Measurements from ENCODE around the gene SAMD13. TPM values are rescaled to one million over a fixed set of nuclear protein-coding genes. Genes with fewer than 3 reads are reported as not detected.

SAMD13 gene
- total and polyA plus RNA-seq, 10 of the 15 experiments (the other 5 are each of a cell fraction or from before 2014, with no cell fraction given), result 0.81 to 1.9 (median 1.2) TPM; not detected in 1

DNA sequence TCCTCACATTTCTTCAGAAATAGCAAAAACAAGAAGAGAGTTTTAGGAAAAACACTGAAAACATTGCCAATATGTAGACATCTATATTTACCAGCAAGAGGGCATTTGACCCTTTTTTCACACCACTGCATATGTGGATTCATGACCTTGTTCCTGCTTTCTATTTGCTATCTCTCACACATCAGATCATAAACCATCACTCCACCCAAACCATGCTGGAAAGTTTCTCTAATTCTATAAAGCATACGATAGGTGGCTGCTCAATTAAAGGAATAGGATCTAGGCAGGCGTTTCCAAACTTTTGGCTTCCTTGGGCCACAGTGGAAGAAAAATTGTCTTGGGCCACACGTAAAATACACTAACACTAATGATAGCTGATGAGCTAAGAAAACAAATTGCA lies 35.6 kb upstream of the SAMD13 start:
- intact Hi-C loops (cut with micrococcal nuclease; ENCODE audit: unreplicated experiment), result no loop called here
- Histone ChIP-seq H3K4me2 (ENCODE audit: control insufficient read depth, insufficient read depth) (no peak overlapping the region), H3K27me3 (replicated peaks in 1 of 2; ENCODE audit: control insufficient read depth in 2 of 2, insufficient read depth in 2 of 2, low read length in 1 of 2) (no peaks in the 10 kb centered on the region; a peak in 1 of 4 replicates), H3K9me3 (replicated peaks; ENCODE audit: control insufficient read depth, insufficient read depth, low read length) (no peaks in the 10 kb centered on the region), H3K79me2 (ENCODE audit: control insufficient read depth, insufficient read depth, low read length) (no peaks in the 10 kb centered on the region), H3K27ac (ENCODE audit: control insufficient read depth, insufficient read depth) (no peak overlapping the region), H2AFZ (ENCODE audit: control insufficient read depth, low read depth, low read length) (no peak overlapping the region), H3K9ac (ENCODE audit: control insufficient read depth, insufficient read depth, low read length) (no peak overlapping the region), H4K20me1 (ENCODE audit: control insufficient read depth, insufficient read depth) (no peaks in the 10 kb centered on the region; the same call in 1 of the 2 replicates), H3K4me3 (no peak overlapping the region), H3K4me1 (ENCODE audit: control insufficient read depth, insufficient read depth, low read length) (no peaks in the 10 kb centered on the region), H3K36me3 (ENCODE audit: control insufficient read depth in 2 of 2, insufficient read depth in 2 of 2, low read length in 1 of 2) (no peaks in the 10 kb centered on the region)
- FAIRE-seq, result no peak
- TF ChIP-seq NR2F1 (conservative IDR thresholded peaks at IDR 0.05) (no peak), SIN3A (IDR thresholded peaks at IDR 0.05; ENCODE audit: low read depth, low read length) (no peak), ETV6 (conservative IDR thresholded peaks at IDR 0.05 in 1 of 2, IDR thresholded peaks at IDR 0.05 in 1 of 2; ENCODE audit: borderline replicate concordance in 1 of 2, low read depth in 1 of 2) (no peak), EZH2 (IDR thresholded peaks at IDR 0.05; ENCODE audit: borderline replicate concordance, control insufficient read depth, low read depth, low read length) (no peak), PML (IDR thresholded peaks at IDR 0.05; ENCODE audit: low read length) (no peak), SUPT20H (IDR thresholded peaks at IDR 0.05; ENCODE audit: borderline replicate concordance, control insufficient read depth, low read depth, low read length) (no peak), ZNF217 (IDR thresholded peaks at IDR 0.05) (no peak)
- TF ChIP-seq, protein P1, sequence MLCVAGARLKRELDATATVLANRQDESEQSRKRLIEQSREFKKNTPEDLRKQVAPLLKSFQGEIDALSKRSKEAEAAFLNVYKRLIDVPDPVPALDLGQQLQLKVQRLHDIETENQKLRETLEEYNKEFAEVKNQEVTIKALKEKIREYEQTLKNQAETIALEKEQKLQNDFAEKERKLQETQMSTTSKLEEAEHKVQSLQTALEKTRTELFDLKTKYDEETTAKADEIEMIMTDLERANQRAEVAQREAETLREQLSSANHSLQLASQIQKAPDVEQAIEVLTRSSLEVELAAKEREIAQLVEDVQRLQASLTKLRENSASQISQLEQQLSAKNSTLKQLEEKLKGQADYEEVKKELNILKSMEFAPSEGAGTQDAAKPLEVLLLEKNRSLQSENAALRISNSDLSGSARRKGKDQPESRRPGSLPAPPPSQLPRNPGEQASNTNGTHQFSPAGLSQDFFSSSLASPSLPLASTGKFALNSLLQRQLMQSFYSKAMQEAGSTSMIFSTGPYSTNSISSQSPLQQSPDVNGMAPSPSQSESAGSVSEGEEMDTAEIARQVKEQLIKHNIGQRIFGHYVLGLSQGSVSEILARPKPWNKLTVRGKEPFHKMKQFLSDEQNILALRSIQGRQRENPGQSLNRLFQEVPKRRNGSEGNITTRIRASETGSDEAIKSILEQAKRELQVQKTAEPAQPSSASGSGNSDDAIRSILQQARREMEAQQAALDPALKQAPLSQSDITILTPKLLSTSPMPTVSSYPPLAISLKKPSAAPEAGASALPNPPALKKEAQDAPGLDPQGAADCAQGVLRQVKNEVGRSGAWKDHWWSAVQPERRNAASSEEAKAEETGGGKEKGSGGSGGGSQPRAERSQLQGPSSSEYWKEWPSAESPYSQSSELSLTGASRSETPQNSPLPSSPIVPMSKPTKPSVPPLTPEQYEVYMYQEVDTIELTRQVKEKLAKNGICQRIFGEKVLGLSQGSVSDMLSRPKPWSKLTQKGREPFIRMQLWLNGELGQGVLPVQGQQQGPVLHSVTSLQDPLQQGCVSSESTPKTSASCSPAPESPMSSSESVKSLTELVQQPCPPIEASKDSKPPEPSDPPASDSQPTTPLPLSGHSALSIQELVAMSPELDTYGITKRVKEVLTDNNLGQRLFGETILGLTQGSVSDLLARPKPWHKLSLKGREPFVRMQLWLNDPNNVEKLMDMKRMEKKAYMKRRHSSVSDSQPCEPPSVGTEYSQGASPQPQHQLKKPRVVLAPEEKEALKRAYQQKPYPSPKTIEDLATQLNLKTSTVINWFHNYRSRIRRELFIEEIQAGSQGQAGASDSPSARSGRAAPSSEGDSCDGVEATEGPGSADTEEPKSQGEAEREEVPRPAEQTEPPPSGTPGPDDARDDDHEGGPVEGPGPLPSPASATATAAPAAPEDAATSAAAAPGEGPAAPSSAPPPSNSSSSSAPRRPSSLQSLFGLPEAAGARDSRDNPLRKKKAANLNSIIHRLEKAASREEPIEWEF (IDR thresholded peaks at IDR 0.05; ENCODE audit: insufficient replicate concordance, low read depth, low read length), result no peak
- ChIA-PET SMC1A (ENCODE audit: uncharacterized antibody, unreplicated experiment) (interaction anchor here (0.7 to 1.1 kb wide), 2 partner anchors 40 to 347 kb away, joined by 3 to 4 read pairs; no protein-coding TSS in a partner anchor), RAD21 (ENCODE audit: unreplicated experiment) (no interaction called here), CTCF (interaction anchor here (0.6 to 0.7 kb wide), 2 partner anchors 309 to 653 kb away, joined by 3 to 4 read pairs; no protein-coding TSS in a partner anchor), POLR2A (interaction anchor here (0.6 kb wide), 1 partner anchor 759 kb away, joined by 4 read pairs; no protein-coding TSS in a partner anchor)
- ATAC-seq, result no peak
- no TSS peak for BruUV-seq (replicated peaks)
- in situ Hi-C loops (cut with MboI), result no loop called here
- DNase-seq (ENCODE audit: low read depth, low spot score), result no peak
- WGBS (ENCODE audit: insufficient coverage, insufficient replicate concordance, low lambda C conversion rate, missing lambda C conversion rate), result 70% methylated on average over 3 of the region's 3 CpGs

All from GM12878 (cell line).